GM21447 (cell line): ENCODE results near the gene GPC6.

Source experiments
- ATAC-seq: cut with Tn5 transposase; IDR thresholded peaks from one replicate; pipeline ENCODE4 v1.9.1; 2021; ENCODE audit not compliant: unreplicated experiment

The GPC6 gene

DNA sequence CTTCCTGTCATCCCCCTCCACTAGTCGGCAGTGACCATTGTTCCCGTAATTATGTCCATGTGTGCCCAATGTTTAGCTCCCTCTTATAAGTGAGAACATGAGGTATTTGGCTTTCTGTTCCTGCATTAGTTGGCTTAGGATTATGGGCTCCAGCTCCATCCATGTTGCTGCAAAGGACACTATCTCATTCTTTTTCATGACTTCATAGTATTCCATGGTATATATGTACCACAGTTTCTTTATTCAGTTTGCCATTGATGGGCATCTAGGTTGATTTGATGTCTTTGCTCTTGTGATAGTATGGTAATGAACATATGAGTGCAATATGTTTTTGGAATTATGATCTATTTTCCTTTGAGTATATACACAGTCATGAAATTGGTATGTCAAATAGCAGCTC lies 730.8 kb downstream of the GPC6 start:
- ATAC-seq = no peak

DNA sequence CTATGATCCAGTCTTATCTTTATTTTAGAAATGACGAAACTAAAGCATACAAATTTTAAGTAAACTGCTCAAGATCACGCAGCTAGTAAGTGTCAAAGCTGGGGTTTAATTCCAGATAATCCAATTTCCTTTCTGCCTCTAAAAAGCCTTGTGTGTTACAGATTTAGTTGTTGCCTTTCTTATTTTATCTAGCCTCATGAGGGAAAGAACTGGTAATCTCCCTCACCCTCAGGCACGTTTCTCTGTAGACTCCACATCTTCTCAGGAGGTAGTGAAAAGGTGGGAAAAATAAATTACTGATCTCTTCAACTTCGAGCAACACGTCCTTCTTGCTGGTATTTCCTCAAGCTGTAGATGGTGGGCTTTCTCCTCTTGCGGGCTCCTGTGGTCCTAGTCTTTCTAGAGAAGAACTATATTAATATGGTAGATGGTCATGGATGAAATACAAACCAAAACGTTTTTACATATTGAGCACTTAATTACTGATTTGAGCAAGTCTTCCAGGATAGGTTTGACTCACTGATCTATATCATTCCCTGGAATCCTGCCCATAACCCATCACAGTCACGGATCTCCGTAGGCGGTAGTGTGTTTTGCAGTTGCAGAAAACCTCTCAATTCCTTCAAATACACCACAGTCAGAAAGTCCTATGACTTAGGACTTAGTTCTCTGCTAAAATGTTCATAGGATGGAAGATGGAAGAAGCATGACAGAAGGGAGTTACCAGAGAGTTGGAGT lies 733.4 kb downstream of the GPC6 start:
- ATAC-seq = no peak

DNA sequence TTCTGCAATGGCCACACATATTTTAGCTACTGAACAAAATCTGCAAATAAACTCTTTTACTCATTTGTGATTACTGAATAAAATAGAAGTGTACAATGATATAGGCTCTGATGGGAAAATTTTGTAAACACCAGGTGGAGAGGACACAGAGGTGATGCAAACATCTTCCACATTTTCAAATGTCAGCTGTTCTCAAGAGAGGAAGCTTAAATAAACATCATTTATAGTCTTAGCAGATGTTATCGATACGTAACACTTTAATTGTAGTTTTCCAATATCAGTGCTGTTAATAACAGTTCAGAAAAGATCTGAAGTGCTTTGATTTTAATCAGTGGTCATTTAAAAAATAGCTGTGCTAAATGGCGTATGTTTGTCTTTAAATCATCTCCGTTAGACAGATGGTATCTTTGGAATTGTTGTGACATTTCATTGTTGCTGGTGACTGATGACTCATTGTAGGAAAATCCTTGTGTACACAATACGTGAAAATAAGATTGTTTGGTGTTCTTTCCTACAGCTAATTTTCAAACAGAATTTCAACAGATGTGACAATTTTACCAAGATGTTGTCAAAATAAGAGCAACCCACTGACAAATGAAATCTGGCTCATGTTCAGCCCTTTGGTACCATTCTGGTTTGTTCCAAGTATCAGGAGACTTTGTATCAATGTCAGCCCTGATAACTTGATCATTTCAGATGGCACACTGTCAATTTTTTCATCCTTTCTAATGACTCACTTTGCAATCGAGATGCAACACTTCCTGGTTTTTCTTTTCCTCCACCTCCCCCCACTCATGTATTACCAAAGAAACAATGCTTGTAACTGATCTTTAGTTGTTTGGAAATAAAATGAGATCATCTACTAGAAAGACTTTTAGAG lies 736.9 kb downstream of the GPC6 start:
- no peak for ATAC-seq

DNA sequence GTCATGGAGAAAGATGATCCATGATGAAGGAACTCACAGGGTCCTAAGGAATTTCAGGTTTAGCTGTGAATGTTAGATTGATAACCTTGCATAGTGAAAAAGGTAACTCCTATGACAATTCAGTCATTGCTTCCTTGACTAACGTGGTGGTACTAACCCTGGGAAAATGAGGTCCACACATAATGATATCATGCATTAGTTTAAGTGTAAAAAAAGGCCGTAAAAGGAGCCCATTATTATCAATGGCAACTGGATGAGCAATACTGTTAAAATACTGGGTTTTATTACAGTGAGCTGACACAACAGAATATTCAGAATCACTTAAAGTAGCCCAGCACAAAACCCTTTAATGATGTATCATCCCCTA lies 737.5 kb downstream of the GPC6 start:
- ATAC-seq = no peak

DNA sequence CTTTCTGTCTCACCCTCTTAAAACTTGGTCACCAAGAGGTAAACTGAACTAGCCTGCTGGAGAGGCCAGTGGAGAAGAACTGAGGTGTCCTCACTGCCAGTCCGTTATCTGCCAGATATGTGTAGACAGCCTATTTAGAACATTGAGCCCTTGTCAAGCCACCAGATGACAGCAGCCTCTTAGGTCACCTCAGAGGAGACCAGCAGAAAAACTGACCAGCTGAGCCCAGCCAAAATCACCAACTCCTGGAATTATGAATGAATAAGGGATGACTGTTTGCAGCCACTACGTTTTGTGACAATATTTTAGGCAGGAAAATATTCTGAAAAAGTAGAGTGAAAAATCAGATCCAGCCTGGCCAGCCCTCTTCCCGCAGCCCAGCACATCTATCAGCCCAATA lies 739.0 kb downstream of the GPC6 start:
- ATAC-seq = no peak

DNA sequence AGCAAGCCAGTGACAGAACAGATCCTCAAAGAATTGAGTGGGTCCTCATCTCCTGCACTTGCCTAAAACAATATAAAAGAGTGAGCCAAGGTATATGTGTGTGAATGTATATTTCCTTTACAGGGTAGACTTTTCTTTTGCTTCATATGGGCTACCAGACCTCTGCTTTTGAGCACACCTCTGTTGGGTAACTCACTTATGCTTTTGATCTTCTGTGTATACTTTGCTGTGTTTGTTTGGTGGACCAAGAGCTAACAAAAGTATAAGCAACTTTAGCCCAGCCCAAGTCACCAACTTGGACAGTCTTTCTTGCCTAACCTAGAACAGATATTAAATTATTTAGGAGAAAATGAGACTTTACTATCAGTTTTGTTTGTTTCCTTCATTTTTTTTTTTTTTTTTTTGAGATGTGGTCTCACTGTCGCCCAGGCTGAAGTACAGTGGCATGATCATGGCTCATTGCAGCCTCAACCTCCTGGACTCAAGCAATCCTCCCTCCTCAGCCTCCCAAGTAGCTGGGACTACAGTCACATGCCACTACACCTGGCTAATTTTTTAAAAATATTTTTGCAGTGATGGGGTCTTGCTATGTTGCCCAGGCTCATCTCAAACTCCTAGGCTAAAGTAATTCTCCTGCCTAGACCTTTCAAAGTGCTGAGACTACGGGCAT lies 739.8 kb downstream of the GPC6 start:
- ATAC-seq = no peak

DNA sequence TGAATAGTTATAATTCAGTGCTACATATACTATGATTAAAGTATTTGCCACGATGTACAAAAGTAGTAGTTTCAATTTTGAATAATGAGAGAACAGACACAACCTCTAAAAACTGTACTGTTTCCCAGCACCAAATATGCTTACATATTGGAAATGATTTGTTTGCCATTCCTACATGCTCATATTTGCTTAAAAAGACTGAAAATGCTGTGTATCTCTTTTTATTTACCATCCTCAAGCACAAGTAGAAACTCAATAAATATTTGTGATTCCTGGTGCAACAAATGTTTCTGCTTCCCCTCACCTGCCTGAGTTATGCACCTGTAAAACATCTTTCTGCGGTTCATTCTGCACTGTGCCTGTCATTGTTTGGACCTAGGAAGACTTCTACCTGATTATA lies 740.7 kb downstream of the GPC6 start:
- no peak for ATAC-seq

DNA sequence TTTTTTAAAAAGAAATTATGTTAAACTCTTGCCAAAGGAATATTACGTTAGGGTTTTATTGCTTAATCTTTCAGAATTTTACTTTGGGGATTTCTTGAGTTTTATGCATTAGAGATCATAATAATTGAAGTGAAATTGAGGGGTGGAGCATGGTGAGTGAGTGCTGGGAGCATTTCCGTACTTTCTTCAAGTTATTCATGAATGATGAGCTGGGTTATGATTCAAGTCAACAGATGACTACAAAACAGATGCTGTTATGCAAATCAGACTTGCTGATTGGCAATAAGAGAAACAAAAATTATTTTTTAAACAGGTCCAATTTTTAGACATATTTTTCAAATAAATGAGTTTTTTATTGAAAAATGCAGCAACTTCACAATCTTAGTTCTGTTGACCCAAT lies 748.6 kb downstream of the GPC6 start:
- no peak for ATAC-seq

DNA sequence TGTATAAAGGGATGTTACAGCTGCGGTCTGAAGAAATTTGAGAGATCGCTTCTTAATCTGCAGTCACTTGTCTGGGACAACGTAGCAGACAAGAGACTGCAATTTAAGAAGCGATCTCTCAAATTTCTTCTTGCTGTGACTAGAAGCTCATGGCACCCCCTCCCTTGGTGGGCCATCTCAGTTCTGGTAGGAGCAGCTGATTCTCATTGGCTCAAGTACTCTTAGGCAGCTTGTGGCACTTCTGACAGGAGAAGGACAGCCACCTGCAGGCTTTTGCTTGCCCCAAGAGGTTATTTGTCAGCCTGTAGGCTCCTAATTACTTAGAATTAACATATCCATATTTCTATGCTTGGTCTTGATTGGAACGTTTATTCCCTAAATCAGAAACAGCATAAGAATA lies 749.9 kb downstream of the GPC6 start:
- no peak for ATAC-seq

DNA sequence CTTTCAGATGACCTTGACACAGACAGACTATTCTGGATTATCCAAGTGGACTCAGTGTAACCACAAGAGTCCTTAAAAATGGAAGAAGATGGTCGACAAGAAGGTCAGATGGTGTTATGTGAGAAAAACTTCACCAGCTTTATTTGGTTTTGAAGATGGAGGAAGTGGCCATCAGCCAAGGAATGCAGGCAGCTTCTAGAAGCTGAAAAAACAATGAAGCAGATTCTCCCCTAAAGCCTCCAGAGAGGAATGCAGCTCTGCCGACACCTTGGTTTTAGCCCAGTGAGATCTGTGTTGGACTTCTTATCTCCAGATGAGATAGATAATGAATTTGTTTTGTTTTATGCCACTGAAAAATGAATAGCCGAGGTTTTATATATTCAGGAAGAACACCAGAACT lies 751.4 kb downstream of the GPC6 start:
- ATAC-seq = no peak

DNA sequence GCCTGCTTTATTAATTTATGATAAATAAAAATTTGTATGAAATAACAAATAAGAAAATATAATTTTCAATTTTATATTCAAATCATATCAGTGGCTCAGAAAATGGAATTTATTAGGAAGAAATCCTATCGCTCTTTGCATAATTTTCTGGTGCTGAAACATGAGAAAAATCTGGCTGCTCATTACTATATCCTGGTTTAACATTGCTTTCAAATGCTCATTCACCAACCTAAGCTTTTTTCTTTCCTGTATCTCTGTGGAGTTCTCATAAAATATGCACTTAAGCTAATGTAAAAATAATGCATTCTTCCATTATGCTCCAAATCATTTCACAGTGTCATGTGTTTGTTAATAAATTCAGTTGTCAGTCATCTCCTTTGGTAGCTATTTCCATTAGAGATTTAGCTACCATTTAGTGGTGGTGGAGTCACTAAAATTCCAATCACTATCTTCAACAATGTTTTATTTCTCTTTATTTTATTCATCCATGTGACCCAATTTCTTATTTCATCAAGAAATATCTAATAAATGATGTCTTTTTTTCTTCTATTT lies 754.9 kb downstream of the GPC6 start:
- ATAC-seq = no peak

DNA sequence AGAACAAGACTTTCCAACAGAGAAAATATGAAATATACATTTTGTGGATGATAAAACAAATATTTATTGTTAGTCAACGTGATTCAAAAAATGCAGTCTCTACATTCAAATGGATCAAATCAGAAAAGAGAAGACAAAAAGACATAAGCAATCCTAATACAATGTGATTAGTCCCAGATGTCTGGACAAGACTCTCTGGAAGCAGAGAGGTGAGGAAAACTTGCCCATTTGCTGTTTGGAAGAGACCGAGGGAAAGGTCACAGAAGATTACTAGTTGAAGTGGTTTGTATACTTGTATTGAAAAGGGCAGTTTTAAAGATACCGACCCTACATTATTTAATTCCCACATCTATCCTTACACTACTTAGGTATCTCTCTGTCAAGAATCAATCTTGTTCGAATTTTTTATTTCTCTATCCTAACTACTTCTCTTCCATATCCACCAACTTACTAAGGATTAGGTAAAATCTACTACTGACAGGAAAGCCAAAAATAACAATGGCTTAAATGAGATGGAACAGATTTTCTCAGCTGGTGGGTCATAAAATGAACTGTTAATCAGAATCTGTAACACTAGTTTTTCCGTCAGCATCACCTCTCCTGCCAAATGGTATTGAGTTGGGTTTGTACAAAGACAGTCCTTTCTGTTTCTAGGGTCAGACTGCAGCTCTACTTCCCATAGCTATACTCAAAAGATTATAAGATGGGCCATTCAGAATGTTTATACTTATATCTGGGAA lies 755.7 kb downstream of the GPC6 start:
- no peak for ATAC-seq

DNA sequence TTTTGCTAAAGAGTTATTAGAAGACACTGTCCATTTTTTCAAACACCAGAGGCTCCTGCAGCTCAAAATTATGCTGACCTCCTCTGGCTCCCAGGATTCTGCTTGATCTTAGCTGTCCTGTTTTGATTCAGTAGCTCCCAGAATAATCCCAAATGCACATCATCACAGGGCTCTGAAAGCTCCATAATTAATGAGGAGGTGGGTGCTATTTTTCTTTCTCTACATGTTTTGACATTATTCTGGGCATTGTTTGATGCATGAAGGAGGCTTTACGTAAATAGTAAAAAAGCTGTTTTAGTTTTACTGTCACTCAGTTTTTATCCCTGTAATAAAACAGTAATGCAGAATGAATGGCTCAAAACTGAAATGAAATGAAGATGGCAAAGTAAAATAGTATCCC lies 757.4 kb downstream of the GPC6 start:
- ATAC-seq = no peak

DNA sequence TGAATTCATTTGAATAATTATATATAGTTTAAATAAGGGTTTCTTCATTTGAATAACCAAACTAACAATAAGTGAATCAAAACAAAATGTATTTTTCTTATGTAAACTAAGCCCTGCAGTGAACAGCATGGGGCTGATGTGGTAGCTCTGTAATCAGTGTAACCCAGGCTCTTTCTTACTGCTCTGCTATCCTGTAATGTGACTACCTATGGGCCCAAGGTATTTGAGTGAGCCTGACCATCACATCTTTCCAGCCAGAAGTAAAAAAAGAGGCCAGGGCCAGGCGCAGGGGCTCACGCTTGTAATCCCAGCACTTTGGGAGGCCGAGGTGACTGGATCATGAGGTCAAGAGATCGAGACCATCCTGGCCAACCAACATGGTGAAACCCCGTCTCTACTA lies 758.3 kb downstream of the GPC6 start:
- no peak for ATAC-seq

DNA sequence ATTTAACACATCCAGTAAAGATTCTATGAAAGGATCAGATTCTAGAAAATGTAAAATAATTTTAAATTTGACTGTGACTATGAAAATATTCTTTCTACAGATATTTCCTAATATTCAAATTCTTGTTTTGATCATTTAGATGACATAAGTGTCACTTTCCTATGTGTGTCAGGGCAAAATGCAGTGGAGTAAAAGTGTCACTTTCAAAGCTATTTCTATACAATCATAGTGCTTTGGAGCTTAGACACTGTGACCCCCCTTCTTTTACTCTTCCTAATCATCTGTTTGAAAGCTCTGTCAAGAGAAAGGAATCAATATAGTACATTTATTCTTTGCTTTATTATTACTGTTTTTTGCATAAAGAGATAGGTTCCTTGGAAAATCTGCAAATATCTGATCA lies 760.9 kb downstream of the GPC6 start:
- no peak for ATAC-seq

DNA sequence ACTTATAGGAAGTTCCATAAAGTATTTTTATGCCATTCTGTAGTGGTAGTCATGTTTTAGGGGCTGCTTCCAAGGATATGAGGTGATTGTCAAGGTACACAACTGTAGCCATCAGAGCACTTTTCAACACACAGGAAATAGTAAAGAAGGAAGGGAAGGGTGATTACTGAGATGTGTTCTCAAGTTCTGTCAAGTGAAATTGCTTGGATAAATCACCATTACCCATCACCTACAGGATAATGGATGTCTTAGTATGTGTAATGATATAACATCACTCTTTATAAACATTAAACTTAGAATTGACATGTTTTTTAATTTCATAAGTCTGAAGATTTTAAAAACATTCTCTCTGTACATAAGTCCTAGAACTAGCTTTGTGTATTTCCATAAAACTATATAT lies 765.0 kb downstream of the GPC6 start:
- ATAC-seq = no peak

DNA sequence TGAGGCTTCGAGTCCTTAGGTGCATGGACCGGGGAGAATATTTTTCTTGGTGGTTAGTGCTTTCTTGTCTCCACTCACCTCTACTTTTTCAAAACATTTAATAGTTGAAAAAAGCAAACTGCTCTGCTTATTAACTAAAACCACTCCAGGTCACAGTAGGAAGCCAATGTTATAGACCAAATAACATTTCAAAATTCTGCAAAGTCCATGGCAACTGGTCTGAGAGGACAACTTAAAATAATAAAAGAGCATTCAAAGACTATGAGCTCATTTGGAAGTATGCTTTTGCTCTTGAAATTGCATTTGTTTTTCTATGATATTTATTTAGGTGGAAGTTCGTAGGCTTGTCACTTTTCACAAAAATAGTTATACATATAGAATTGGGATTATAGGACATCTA lies 769.9 kb downstream of the GPC6 start:
- ATAC-seq = no peak

DNA sequence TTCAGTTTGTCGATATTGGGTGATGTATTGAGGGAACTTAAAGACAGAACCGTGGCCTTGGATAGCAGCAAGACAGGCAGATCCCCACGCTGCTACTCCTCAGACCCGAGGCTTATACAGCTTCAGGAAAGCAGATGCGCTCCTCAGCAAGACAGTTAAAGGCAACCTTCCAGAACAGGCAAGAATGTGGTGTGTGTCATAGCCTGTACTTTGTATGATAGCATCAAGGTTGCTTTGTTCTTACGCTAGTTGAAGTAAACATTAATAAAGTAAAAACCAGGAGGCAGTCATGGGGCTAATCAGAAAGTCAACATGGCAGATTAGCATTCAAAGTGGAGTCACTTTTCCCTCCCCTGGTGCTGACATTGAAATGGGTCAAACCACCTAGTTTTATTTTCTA lies 779.7 kb downstream of the GPC6 start:
- no peak for ATAC-seq

DNA sequence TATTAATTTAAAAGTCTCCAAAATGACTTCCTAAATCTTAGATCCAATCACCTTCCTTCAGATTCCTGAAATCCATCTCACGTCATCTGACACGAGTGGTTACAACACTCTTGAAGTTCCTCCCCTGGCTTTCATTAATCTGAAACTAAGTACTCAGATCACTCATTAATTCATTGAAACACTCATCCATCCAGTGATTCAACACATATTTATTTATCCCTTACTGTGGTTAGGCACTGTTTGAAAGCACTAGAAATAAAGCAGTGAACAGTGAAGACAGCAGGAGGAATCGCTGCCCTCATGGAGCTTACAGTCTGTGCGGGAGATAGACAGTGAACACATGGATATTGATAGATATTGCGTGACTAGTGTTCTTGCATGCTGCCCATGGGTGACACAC lies 780.5 kb downstream of the GPC6 start:
- ATAC-seq = no peak

DNA sequence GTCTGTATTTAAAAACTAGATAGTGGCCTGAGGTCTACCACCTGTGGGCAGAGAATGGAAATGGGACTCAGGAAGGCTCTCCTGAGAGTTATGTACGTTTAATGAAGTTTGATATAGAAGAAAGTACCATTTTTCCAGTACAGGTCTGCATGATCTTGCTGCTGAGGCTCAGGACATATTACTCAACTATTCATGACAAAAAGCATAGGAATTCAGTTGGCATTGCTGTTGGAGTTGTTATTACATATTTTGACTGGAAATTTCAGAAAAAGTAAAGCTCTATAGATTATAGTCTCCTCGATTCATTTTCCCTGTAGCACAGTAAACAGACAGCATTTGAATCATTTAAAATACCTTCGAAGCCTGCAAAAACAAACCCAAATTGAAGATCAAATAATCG lies 783.1 kb downstream of the GPC6 start:
- ATAC-seq = no peak

DNA sequence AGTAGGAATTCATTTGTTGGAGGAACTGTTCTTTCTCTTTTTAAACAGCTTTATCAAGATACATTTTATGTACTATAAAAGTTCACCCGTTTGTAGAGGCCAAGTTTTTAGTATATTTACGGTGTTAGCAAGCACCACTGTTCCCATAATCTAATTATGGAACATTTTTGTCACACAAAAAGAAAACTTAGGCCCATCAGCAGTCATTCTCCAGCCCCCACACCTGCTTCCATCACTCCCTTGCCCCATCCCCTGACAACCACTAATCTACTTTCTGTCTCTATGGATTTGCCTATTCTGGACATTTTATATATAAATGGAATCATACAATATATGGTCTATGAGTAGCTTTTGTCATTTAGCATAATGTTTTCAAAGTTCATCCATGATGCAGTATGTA lies 787.9 kb downstream of the GPC6 start:
- no peak for ATAC-seq
